ENCODE measurements around the gene CENPP.

CENPP gene

DNA sequence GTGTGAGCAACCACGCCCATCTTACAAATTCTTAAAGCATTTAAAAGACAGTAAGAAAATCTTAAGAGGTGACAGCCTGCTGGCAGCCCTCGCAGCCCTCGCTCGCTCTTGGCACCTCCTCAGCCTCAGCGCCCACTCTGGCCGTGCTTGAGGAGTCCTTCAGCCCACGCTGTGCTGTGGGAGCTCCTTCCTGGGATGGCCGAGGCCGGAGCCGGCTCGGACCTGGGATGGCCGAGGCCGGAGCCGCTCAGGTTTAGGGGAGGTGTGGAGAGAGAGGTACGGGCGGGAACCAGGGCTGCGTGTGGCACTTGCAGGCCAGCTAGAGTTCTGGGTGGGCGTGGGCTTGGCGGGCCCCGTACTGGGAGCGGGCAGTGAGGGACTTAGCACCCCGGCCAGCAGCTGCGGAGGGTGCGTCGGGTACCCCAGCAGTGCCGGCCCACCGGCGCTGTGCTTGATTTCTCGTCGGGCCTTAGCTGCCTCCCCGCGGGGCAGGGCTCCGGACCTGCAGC, 219.3 kb downstream of the CENPP start:
- Histone ChIP-seq H3K36me3 (ENCODE audit: control insufficient read depth, insufficient read depth, low read length) (no peaks in the 10 kb centered on the region), H3K27ac (no peak overlapping the region), H3K9me3 (ENCODE audit: control insufficient read depth, low read length) (no peaks in the 10 kb centered on the region), H3K27me3 (ENCODE audit: control insufficient read depth, insufficient read depth, low read length) (no peaks in the 10 kb centered on the region), H3K4me2 (ENCODE audit: low read length) (no peak overlapping the region), H3K4me1 (no peaks in the 10 kb centered on the region), H2AFZ (no peak overlapping the region), H3K79me2 (no peaks in the 10 kb centered on the region), H3K9ac (no peak overlapping the region), H3K4me3 (ENCODE audit: low read depth, low read length) (no peak overlapping the region)
- TF ChIP-seq, protein P1, sequence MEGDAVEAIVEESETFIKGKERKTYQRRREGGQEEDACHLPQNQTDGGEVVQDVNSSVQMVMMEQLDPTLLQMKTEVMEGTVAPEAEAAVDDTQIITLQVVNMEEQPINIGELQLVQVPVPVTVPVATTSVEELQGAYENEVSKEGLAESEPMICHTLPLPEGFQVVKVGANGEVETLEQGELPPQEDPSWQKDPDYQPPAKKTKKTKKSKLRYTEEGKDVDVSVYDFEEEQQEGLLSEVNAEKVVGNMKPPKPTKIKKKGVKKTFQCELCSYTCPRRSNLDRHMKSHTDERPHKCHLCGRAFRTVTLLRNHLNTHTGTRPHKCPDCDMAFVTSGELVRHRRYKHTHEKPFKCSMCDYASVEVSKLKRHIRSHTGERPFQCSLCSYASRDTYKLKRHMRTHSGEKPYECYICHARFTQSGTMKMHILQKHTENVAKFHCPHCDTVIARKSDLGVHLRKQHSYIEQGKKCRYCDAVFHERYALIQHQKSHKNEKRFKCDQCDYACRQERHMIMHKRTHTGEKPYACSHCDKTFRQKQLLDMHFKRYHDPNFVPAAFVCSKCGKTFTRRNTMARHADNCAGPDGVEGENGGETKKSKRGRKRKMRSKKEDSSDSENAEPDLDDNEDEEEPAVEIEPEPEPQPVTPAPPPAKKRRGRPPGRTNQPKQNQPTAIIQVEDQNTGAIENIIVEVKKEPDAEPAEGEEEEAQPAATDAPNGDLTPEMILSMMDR (IDR thresholded peaks at IDR 0.05), result no peak

DNA sequence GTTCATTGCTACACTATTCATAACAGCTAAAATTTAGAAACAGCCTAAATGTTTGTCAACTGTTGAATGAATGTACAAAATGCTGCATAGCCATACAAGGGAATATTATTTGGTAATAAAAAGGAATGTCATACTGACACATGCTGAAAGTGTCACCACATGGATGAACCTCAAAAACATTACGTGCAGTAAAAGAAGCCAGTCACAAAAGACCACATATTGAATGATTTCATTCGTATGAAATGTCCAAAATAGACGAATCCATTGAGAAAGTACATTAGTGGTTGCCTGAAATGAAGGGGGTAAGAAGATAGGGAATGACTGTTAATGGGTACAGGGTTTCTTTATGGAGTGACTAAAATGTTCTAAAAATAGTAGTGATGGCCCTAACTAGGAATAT, 221.6 kb downstream of the CENPP start:
- Histone ChIP-seq H3K9me3 (ENCODE audit: control insufficient read depth, low read length) (no peaks in the 10 kb centered on the region), H3K27ac (no peak overlapping the region), H3K4me2 (ENCODE audit: low read length) (no peak overlapping the region), H3K9ac (no peak overlapping the region), H3K27me3 (ENCODE audit: control insufficient read depth, insufficient read depth, low read length) (no peaks in the 10 kb centered on the region), H3K4me3 (ENCODE audit: low read depth, low read length) (no peak overlapping the region), H3K36me3 (ENCODE audit: control insufficient read depth, insufficient read depth, low read length) (no peaks in the 10 kb centered on the region), H3K79me2 (no peaks in the 10 kb centered on the region), H2AFZ (no peak overlapping the region), H3K4me1 (no peaks in the 10 kb centered on the region)
- TF ChIP-seq, protein P1 (IDR thresholded peaks at IDR 0.05), result no peak

GRCh38 chr9:92550765-92551164, 225.0 kb downstream of the CENPP start:
- no peak overlapping the region for H3K4me3 ChIP-seq (ENCODE audit: low read depth, low read length)
- no peaks in the 10 kb centered on the region for H3K36me3 ChIP-seq (ENCODE audit: control insufficient read depth, insufficient read depth, low read length)
- no peaks in the 10 kb centered on the region for H3K27me3 ChIP-seq (ENCODE audit: control insufficient read depth, insufficient read depth, low read length)
- H3K9me3 ChIP-seq (ENCODE audit: control insufficient read depth, low read length), result no peaks in the 10 kb centered on the region
- TF ChIP-seq, protein P1 (IDR thresholded peaks at IDR 0.05), result no peak
- H3K27ac ChIP-seq, result no peak overlapping the region
- no peaks in the 10 kb centered on the region for H3K4me1 ChIP-seq
- no peak overlapping the region for H3K9ac ChIP-seq
- H2AFZ ChIP-seq, result no peak overlapping the region
- no peaks in the 10 kb centered on the region for H3K79me2 ChIP-seq
- H3K4me2 ChIP-seq (ENCODE audit: low read length), result no peak overlapping the region

- H3K9ac ChIP-seq, result no peak overlapping the region
- no peak overlapping the region for H3K27ac ChIP-seq
- no peak overlapping the region for H3K4me3 ChIP-seq (ENCODE audit: low read depth, low read length)
- no peak overlapping the region for H3K4me2 ChIP-seq (ENCODE audit: low read length)
- no peaks in the 10 kb centered on the region for H3K79me2 ChIP-seq
- H3K36me3 ChIP-seq (ENCODE audit: control insufficient read depth, insufficient read depth, low read length), result no peaks in the 10 kb centered on the region
- no peaks in the 10 kb centered on the region for H3K4me1 ChIP-seq
- no peaks in the 10 kb centered on the region for H3K9me3 ChIP-seq (ENCODE audit: control insufficient read depth, low read length)
- H3K27me3 ChIP-seq (ENCODE audit: control insufficient read depth, insufficient read depth, low read length), result no peaks in the 10 kb centered on the region
- H2AFZ ChIP-seq, result no peak overlapping the region
- TF ChIP-seq, protein P1 (IDR thresholded peaks at IDR 0.05), result no peak
These were observed 233.0 kb downstream of the CENPP start for GRCh38 chr9:92558612-92559374.
